Right lung (tissue), 5 donors: ENCODE measurements around the gene CHML. TPM values are rescaled to one million over a fixed set of nuclear protein-coding genes. Genes with fewer than 3 reads are reported as not detected.

ENCODE experiments used
- DNase-seq, 2 donors: peaks; one replicate each; pipeline ENCODE4 v3.0.0-alpha.2; 2013
- polyA plus RNA-seq, 5 donors: library from polyadenylated mRNA; unstranded; fragments of 120-200 nt; gene quantifications; one replicate each; pipeline versions ENCODE4 v1.2.1 to v1.2.3, GENCODE V29; 2013; ENCODE audit warnings: inconsistent platforms in 1 of 5, low replicate concordance in 1 of 5; ENCODE audit not compliant: insufficient read length in 5 of 5, insufficient read depth in 1 of 5

CHML gene
- polyA plus RNA-seq, 5 donors, result 12.6 to 33.2 (median 22.1) TPM

GRCh38 chr1:241592273-241592958 lies 47.8 kb downstream of the CHML start:
- DNase-seq, result no peak

- no peak for DNase-seq
Observed at GRCh38 chr1:241591736-241592135, 48.4 kb downstream of the CHML start.

- no peak for DNase-seq
Observed at GRCh38 chr1:241591317-241591716, 48.9 kb downstream of the CHML start.

GRCh38 chr1:241590719-241591118 lies 49.5 kb downstream of the CHML start:
- DNase-seq, result no peak

Other genes starting within 250 kb of the CHML start
- gene FH, start 120.6 kb downstream of the CHML start, polyA plus RNA-seq, result 10 to 100 TPM; 51.9 to 65.7 (median 52.3) TPM
- gene KMO, start 108.0 kb downstream of the CHML start, polyA plus RNA-seq, result under 1 TPM; 0.29 to 0.98 (median 0.61) TPM
- 10 to 100 TPM; 19.4 to 28.5 (median 25.9) TPM for gene OPN3, start within 50 bp of the CHML start, polyA plus RNA-seq
- gene WDR64, start 11.9 kb upstream of the CHML start, polyA plus RNA-seq, result under 1 TPM; 0.09 to 0.38 (median 0.22) TPM
- 10 to 100 TPM in 3 of 5 donors, 1 to 10 TPM in 2; 6.4 to 18.5 (median 12.9) TPM for gene EXO1, start 207.8 kb upstream of the CHML start, polyA plus RNA-seq